Body of pancreas (tissue), 4 donors: ENCODE results near the gene C10orf143. TPM values are rescaled to one million over a fixed set of nuclear protein-coding genes. Genes with fewer than 3 reads are reported as not detected.
"Not testable (repeated sequence)": the region's sequence is repeated elsewhere in the genome, so short reads cannot be mapped to it uniquely, and the experiment has no call there.

ENCODE experiments used
- ATAC-seq: fragments of 150-250 bp; one replicate; pipeline ENCODE4 v1.9.1; 2016
- DNase-seq, 4 donors: peaks; one replicate each; pipeline ENCODE4 v3.0.0-alpha.2; 2019
- H3K27ac ChIP-seq, 4 donors: fragments of 200-600 bp; sonication (generic); 1 replicate in 3 of 4; 2 replicates in 1 of 4; pipeline versions ENCODE4 v1.5.1 to v1.6.1; 2016 to 2019; ENCODE audit warnings: mild to moderate bottlenecking in 1 of 4, mixed read lengths in 1 of 4, moderate library complexity in 1 of 4
- H3K27me3 ChIP-seq, 2 donors: fragments of 200-600 bp; sonication (generic); one replicate each; pipeline ENCODE4 v1.6.0; 2016; ENCODE audit warnings: mild to moderate bottlenecking in 1 of 2
- H3K36me3 ChIP-seq, 2 donors: fragments of 200-600 bp; sonication (generic); replicated peaks in 1 of 2; 2 replicates each; pipeline ENCODE4 v1.5.1; 2016; ENCODE audit warnings: low read depth in 2 of 2; ENCODE audit not compliant: insufficient read depth in 1 of 2
- H3K4me1 ChIP-seq: fragments of 200-600 bp; sonication (generic); one replicate; pipeline ENCODE4 v1.6.0; 2016
- H3K4me3 ChIP-seq, 2 donors: fragments of 200-600 bp; sonication (generic); 1 replicate in 1 of 2; 2 replicates in 1 of 2; pipeline ENCODE4 v1.5.1; 2016 to 2019
- H3K9me3 ChIP-seq, 3 donors: fragments of 200-600 bp; sonication (generic); 1 replicate in 2 of 3; 2 replicates in 1 of 3; pipeline ENCODE4 v1.5.1; 2016
- CTCF ChIP-seq, 7 experiments: fragments of 450-650 bp in 4 of 7; fragments of 200-600 bp in 3 of 7; sonication (generic) in 3 of 7; IDR thresholded peaks; one replicate each; pipeline ENCODE4 v1.5.1; 2016 to 2019; ENCODE audit warnings: antibody characterized with exemption in 7 of 7
- POLR2A ChIP-seq, 3 donors: fragments of 450-650 bp; IDR thresholded peaks; one replicate each; pipeline ENCODE4 v1.6.1; 2016; ENCODE audit warnings: antibody characterized with exemption in 3 of 3, mild to moderate bottlenecking in 2 of 3
- WGBS, 2 donors: methylation state at CpG; one replicate each; pipeline ENCODE4 v1.1.5; 2017; 5-methylcytosine and 5-hydroxymethylcytosine counted together
- intact Hi-C: fragments of 100-400 bp; cut with DNase I; formaldehyde crosslinking; loops from one replicate; pipeline ENCODE4 v1.15.1; 2023
- total RNA-seq, 2 donors: library from RNA; depleted of rRNA; stranded (reverse); fragments of >200 nt; gene quantifications; one replicate each; pipeline ENCODE4 v1.1.0, GENCODE V29; 2016

The C10orf143 gene
- total RNA-seq, 2 donors from 2014 or later, result 1.3 to 3.3 TPM

- H3K4me1 ChIP-seq, result no peaks in the 10 kb centered on the region
- no peak for ATAC-seq
- TF ChIP-seq POLR2A (IDR thresholded peaks at IDR 0.05) (no peak), CTCF (IDR thresholded peaks at IDR 0.05) (no peak)
These were observed 83.8 kb downstream of the C10orf143 start for GRCh38 chr10:130026670-130027456.

GRCh38 chr10:130025811-130026485 is 84.7 kb downstream of the C10orf143 start:
- no peak for DNase-seq
- WGBS, 2 donors, result 69 to 73% methylated on average over 18 of the region's 18 CpGs

More at GRCh38 chr10:130026670-130027456, 83.8 kb downstream of the C10orf143 start:
- H3K4me3 ChIP-seq, result no peak overlapping the region
- no peak overlapping the region for H3K27ac ChIP-seq
- intact Hi-C loops, result no loop called here
- H3K9me3 ChIP-seq, result no peaks in the 10 kb centered on the region
- 78 to 94% methylated on average over 12 to 30 of the region's 30 CpGs for WGBS, 2 donors
- no peaks in the 10 kb centered on the region for H3K36me3 ChIP-seq
- no peaks in the 10 kb centered on the region for H3K27me3 ChIP-seq
- peak in 1 of 4 donors; percentile 0 for DNase-seq

GRCh38 chr10:130025326-130025725 is 85.3 kb downstream of the C10orf143 start:
- DNase-seq (no peak), ATAC-seq (no peak)
- 60 to 74% methylated on average over 1 of the region's 1 CpG for WGBS, 2 donors
- intact Hi-C loops, result no loop called here
- no peak overlapping the region for H3K4me3 ChIP-seq
- H3K9me3 ChIP-seq, result no peaks in the 10 kb centered on the region
- no peak overlapping the region for H3K27ac ChIP-seq
- no peaks in the 10 kb centered on the region for H3K27me3 ChIP-seq
- no peaks in the 10 kb centered on the region for H3K4me1 ChIP-seq
- TF ChIP-seq POLR2A (IDR thresholded peaks at IDR 0.05), result no peak
- TF ChIP-seq CTCF (IDR thresholded peaks at IDR 0.05), result no peak
- H3K36me3 ChIP-seq, result no peaks in the 10 kb centered on the region

More at GRCh38 chr10:130025811-130026485, 84.7 kb downstream of the C10orf143 start:
- TF ChIP-seq CTCF (IDR thresholded peaks at IDR 0.05) (no peak), POLR2A (IDR thresholded peaks at IDR 0.05) (no peak)
- H3K27me3 ChIP-seq, result no peaks in the 10 kb centered on the region
- intact Hi-C loops, result no loop called here
- H3K27ac ChIP-seq, result no peak overlapping the region
- ATAC-seq, result no peak
- no peaks in the 10 kb centered on the region for H3K36me3 ChIP-seq
- H3K9me3 ChIP-seq, result no peaks in the 10 kb centered on the region
- H3K4me3 ChIP-seq, result no peak overlapping the region
- H3K4me1 ChIP-seq, result no peaks in the 10 kb centered on the region

GRCh38 chr10:130024779-130025325 is 85.8 kb downstream of the C10orf143 start:
- Histone ChIP-seq H3K4me1 (no peaks in the 10 kb centered on the region), H3K36me3 (no peaks in the 10 kb centered on the region), H3K27ac (no peak overlapping the region), H3K27me3 (no peaks in the 10 kb centered on the region), H3K4me3 (no peak overlapping the region), H3K9me3 (no peaks in the 10 kb centered on the region)
- 68 to 76% methylated on average over 8 to 12 of the region's 12 CpGs for WGBS, 2 donors
- no peak for ATAC-seq
- DNase-seq, result no peak
- intact Hi-C loops, result no loop called here
- TF ChIP-seq CTCF (IDR thresholded peaks at IDR 0.05) (no peak), POLR2A (IDR thresholded peaks at IDR 0.05) (no peak)

- ATAC-seq, intact Hi-C loops, H3K36me3 ChIP-seq, H3K4me3 ChIP-seq, DNase-seq, H3K9me3 ChIP-seq, H3K27me3 ChIP-seq, H3K27ac ChIP-seq, H3K4me1 ChIP-seq: not testable (repeated sequence)
- WGBS, 2 donors, result 62 to 68% methylated on average over 8 of the region's 8 CpGs
These were observed 86.3 kb downstream of the C10orf143 start for GRCh38 chr10:130024326-130024725.
